ENCODE results near the gene PPP6R3. TPM values are rescaled to one million over a fixed set of nuclear protein-coding genes. Genes with fewer than 3 reads are reported as not detected.
"Not testable (repeated sequence)": the region's sequence is repeated elsewhere in the genome, so short reads cannot be mapped to it uniquely, and the experiment has no call there.

The PPP6R3 gene
- total RNA-seq, 2 donors from 2014 or later, result 95.0 to 103 TPM

- intact Hi-C loops (cut with DNase I), result no loop called here
- H3K9me3 ChIP-seq, result no peaks in the 10 kb centered on the region
- H3K27ac ChIP-seq, result no peak overlapping the region
- DNase-seq, result no peak
- no peak overlapping the region for H3K4me3 ChIP-seq
- H3K27me3 ChIP-seq, result no peaks in the 10 kb centered on the region
- no peaks in the 10 kb centered on the region for H3K36me3 ChIP-seq
- no peaks in the 10 kb centered on the region for H3K4me1 ChIP-seq
- TF ChIP-seq CTCF (IDR thresholded peaks at IDR 0.05), result no peak
- H3K9ac ChIP-seq (ENCODE audit: low read depth in 2 of 2, low read length in 2 of 2), result no peak overlapping the region
These were observed 77.5 kb downstream of the PPP6R3 start for GRCh38 chr11:68538025-68538424.

- intact Hi-C loops (cut with DNase I), result no loop called here
- H3K4me3 ChIP-seq, result no peak overlapping the region
- no peak for TF ChIP-seq CTCF (IDR thresholded peaks at IDR 0.05)
- no peaks in the 10 kb centered on the region for H3K36me3 ChIP-seq
- no peak overlapping the region for H3K27ac ChIP-seq
- H3K27me3 ChIP-seq, result no peaks in the 10 kb centered on the region
- no peaks in the 10 kb centered on the region for H3K4me1 ChIP-seq
- H3K9me3 ChIP-seq, result no peaks in the 10 kb centered on the region
- H3K9ac ChIP-seq (ENCODE audit: low read depth in 2 of 2, low read length in 2 of 2), result no peak overlapping the region
- no peak for DNase-seq
These were observed 78.8 kb downstream of the PPP6R3 start for GRCh38 chr11:68539395-68539794.

GRCh38 chr11:68540504-68540903 lies 80.0 kb downstream of the PPP6R3 start:
- intact Hi-C loops (cut with DNase I); H3K4me1 ChIP-seq; H3K9me3 ChIP-seq; DNase-seq; H3K9ac ChIP-seq (ENCODE audit: low read depth in 2 of 2, low read length in 2 of 2); H3K27me3 ChIP-seq; H3K27ac ChIP-seq; H3K4me3 ChIP-seq; H3K36me3 ChIP-seq: not testable (repeated sequence)

- H3K4me1 ChIP-seq, result no peaks in the 10 kb centered on the region
- no peak for TF ChIP-seq CTCF (IDR thresholded peaks at IDR 0.05)
- no peak overlapping the region for H3K4me3 ChIP-seq
- intact Hi-C loops (cut with DNase I), result no loop called here
- no peaks in the 10 kb centered on the region for H3K36me3 ChIP-seq
- H3K27ac ChIP-seq, result no peak overlapping the region
- no peaks in the 10 kb centered on the region for H3K9me3 ChIP-seq
- DNase-seq, result no peak
- H3K9ac ChIP-seq (ENCODE audit: low read depth in 2 of 2, low read length in 2 of 2), result no peak overlapping the region
- no peaks in the 10 kb centered on the region for H3K27me3 ChIP-seq
These were observed 80.6 kb downstream of the PPP6R3 start for GRCh38 chr11:68541116-68541515.

GRCh38 chr11:68541991-68542390 lies 81.4 kb downstream of the PPP6R3 start:
- Histone ChIP-seq H3K4me3 (no peak overlapping the region), H3K27me3 (no peaks in the 10 kb centered on the region), H3K4me1 (no peaks in the 10 kb centered on the region), H3K27ac (no peak overlapping the region), H3K36me3 (no peaks in the 10 kb centered on the region), H3K9ac (ENCODE audit: low read depth in 2 of 2, low read length in 2 of 2) (no peak overlapping the region), H3K9me3 (no peaks in the 10 kb centered on the region)
- intact Hi-C loops (cut with DNase I), result no loop called here
- no peak for TF ChIP-seq CTCF (IDR thresholded peaks at IDR 0.05)
- no peak for DNase-seq

GRCh38 chr11:68542617-68543016 lies 82.1 kb downstream of the PPP6R3 start:
- intact Hi-C loops (cut with DNase I), result no loop called here
- Histone ChIP-seq H3K9me3 (no peaks in the 10 kb centered on the region), H3K9ac (ENCODE audit: low read depth in 2 of 2, low read length in 2 of 2) (no peak overlapping the region), H3K4me1 (no peaks in the 10 kb centered on the region), H3K36me3 (no peaks in the 10 kb centered on the region), H3K27ac (no peak overlapping the region), H3K4me3 (no peak overlapping the region), H3K27me3 (no peaks in the 10 kb centered on the region)
- no peak for DNase-seq
- TF ChIP-seq CTCF (IDR thresholded peaks at IDR 0.05), result no peak
